ENCODE data around the gene HELZ2. TPM values are rescaled to one million over a fixed set of nuclear protein-coding genes. Genes with fewer than 3 reads are reported as not detected.

HELZ2 gene
- total RNA-seq, 1 donor from 2014 or later: 188 TPM

DNA sequence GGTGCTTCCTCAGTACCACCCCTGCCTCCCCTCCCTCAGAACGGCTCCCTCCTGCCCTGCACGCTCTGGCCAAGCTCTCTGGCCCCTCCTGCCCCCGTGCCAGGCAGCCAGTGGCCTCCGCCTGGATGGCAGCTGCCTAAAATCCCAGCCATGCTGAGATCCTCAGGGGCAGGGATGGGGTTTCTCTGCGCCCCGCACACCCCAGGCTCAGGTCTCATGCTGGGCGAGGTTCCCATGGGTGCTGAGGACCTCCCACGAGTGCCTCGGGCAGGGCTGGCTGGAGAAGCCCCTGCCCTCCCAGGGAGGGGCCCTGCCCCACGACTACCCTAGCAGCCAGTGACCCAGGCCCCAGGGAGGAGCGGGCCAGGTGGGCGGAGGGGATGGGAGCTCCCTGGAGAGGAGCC, 39.6 kb downstream of the HELZ2 start:
- H3K4me1 Mint-ChIP-seq (ENCODE audit: low read depth, unreplicated experiment): no peaks in the 10 kb centered on the region
- H3K27me3 Mint-ChIP-seq (ENCODE audit: low read depth, unreplicated experiment): no peaks in the 10 kb centered on the region
- Histone ChIP-seq H3K4me3 (ENCODE audit: insufficient read depth, low read depth, low read length) (no peak overlapping the region), H3K79me2 (ENCODE audit: insufficient read depth, low read length) (no peaks in the 10 kb centered on the region), H3K9ac (ENCODE audit: low read length) (no peak overlapping the region), H3K9me3 (ENCODE audit: insufficient read depth, low read depth, low read length) (no peaks in the 10 kb centered on the region), H3K27ac (ENCODE audit: low read depth, low read length) (no peak overlapping the region), H4K20me1 (ENCODE audit: insufficient read depth, low read length) (no peaks in the 10 kb centered on the region), H3K36me3 (ENCODE audit: insufficient read depth, low read length) (no peaks in the 10 kb centered on the region), H2AFZ (ENCODE audit: low read depth, low read length) (no peak overlapping the region), H3K4me1 (ENCODE audit: insufficient read depth, low read length) (peaks cover 8% of the 10 kb centered on the region), H3K27me3 (ENCODE audit: insufficient read depth, low read length) (no peaks in the 10 kb centered on the region), H3K4me2 (ENCODE audit: low read length) (no peak overlapping the region)
- H3K27ac Mint-ChIP-seq (ENCODE audit: unreplicated experiment): no peak overlapping the region
- no peaks in the 10 kb centered on the region for H3K9me3 Mint-ChIP-seq (ENCODE audit: unreplicated experiment)
- DNase-seq (ENCODE audit: low read depth) (no peak), FAIRE-seq (no peak)
- no peak for TF ChIP-seq EZH2 (IDR thresholded peaks at IDR 0.05; ENCODE audit: insufficient read depth, low read length)
- TF ChIP-seq, protein P1, sequence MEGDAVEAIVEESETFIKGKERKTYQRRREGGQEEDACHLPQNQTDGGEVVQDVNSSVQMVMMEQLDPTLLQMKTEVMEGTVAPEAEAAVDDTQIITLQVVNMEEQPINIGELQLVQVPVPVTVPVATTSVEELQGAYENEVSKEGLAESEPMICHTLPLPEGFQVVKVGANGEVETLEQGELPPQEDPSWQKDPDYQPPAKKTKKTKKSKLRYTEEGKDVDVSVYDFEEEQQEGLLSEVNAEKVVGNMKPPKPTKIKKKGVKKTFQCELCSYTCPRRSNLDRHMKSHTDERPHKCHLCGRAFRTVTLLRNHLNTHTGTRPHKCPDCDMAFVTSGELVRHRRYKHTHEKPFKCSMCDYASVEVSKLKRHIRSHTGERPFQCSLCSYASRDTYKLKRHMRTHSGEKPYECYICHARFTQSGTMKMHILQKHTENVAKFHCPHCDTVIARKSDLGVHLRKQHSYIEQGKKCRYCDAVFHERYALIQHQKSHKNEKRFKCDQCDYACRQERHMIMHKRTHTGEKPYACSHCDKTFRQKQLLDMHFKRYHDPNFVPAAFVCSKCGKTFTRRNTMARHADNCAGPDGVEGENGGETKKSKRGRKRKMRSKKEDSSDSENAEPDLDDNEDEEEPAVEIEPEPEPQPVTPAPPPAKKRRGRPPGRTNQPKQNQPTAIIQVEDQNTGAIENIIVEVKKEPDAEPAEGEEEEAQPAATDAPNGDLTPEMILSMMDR (IDR thresholded peaks at IDR 0.05; ENCODE audit: insufficient read depth, low read depth, low read length): no peak
- no peaks in the 10 kb centered on the region for H3K36me3 Mint-ChIP-seq (ENCODE audit: low read depth, unreplicated experiment)
- no peak overlapping the region for H3K4me3 Mint-ChIP-seq (ENCODE audit: unreplicated experiment)

DNA sequence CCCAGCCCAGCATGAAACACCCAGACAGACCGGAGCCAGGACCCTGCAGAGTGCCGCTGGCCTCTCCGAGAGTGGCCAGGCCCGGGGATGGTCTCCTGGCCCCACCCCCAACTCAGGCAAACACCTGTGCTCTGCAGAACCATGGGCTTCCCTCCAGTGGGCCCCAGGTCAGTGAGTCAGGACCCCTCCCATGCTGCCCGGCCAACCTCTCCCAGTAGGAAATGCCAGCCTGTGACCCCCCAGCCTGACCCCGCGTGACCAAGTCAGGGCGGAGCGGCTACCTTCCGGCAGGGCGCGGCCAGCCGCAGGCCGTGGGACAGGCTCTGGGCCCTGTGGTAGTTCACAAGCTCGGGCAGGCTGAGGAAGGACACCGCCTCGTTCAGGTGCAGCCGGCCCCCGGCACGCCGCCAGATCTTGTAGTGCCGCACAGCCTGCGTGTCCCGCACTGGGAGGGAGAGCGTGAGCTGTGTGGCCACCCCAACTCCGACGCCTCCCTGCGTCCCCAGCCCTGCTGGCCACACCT, 40.1 kb downstream of the HELZ2 start:
- FAIRE-seq (no peak), DNase-seq (ENCODE audit: low read depth) (no peak)

DNA sequence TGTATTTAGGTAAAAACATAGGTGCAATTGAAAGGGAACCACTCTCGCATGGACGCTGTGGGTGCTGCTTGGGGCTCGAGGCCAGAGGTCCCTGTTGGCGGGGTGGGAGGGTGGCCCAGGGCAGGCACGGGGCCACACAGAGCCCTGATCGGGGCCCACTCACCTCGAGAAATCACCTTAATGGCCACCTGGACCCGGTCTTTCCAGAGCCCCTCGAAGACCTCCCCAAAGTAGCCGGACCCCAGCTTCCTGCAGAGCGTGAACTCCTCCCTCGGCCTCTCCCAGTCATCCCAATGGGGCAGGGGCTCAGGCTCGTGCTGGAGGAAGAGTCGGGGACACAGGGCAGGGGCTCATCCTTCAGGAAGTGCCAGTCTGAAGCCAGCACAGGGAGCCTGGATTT, 40.7 kb downstream of the HELZ2 start:
- TF ChIP-seq, protein P1 (IDR thresholded peaks at IDR 0.05; ENCODE audit: insufficient read depth, low read depth, low read length): no peak
- TF ChIP-seq EZH2 (IDR thresholded peaks at IDR 0.05; ENCODE audit: insufficient read depth, low read length): no peak
- Mint-ChIP-seq H3K36me3 (ENCODE audit: low read depth, unreplicated experiment) (no peaks in the 10 kb centered on the region), H3K27ac (ENCODE audit: unreplicated experiment) (no peak overlapping the region), H3K4me1 (ENCODE audit: low read depth, unreplicated experiment) (no peaks in the 10 kb centered on the region), H3K27me3 (ENCODE audit: low read depth, unreplicated experiment) (no peaks in the 10 kb centered on the region), H3K4me3 (ENCODE audit: unreplicated experiment) (no peak overlapping the region), H3K9me3 (ENCODE audit: unreplicated experiment) (no peaks in the 10 kb centered on the region)
- H3K79me2 ChIP-seq (ENCODE audit: insufficient read depth, low read length): no peaks in the 10 kb centered on the region
- no peaks in the 10 kb centered on the region for H4K20me1 ChIP-seq (ENCODE audit: insufficient read depth, low read length)
- H2AFZ ChIP-seq (ENCODE audit: low read depth, low read length): no peak overlapping the region
- no peak overlapping the region for H3K4me3 ChIP-seq (ENCODE audit: insufficient read depth, low read depth, low read length)
- no peaks in the 10 kb centered on the region for H3K27me3 ChIP-seq (ENCODE audit: insufficient read depth, low read length)
- no peak overlapping the region for H3K9ac ChIP-seq (ENCODE audit: low read length)
- FAIRE-seq (no peak), DNase-seq (ENCODE audit: low read depth) (no peak)
- no peaks in the 10 kb centered on the region for H3K9me3 ChIP-seq (ENCODE audit: insufficient read depth, low read depth, low read length)
- H3K4me2 ChIP-seq (ENCODE audit: low read length): no peak overlapping the region
- no peak overlapping the region for H3K27ac ChIP-seq (ENCODE audit: low read depth, low read length)
- H3K36me3 ChIP-seq (ENCODE audit: insufficient read depth, low read length): no peaks in the 10 kb centered on the region
- peaks cover 8% of the 10 kb centered on the region for H3K4me1 ChIP-seq (ENCODE audit: insufficient read depth, low read length)

More for the DNA sequence above, 40.1 kb downstream of the HELZ2 start:
- H3K4me1 Mint-ChIP-seq (ENCODE audit: low read depth, unreplicated experiment): no peaks in the 10 kb centered on the region
- Histone ChIP-seq H3K36me3 (ENCODE audit: insufficient read depth, low read length) (no peaks in the 10 kb centered on the region), H3K4me2 (ENCODE audit: low read length) (no peak overlapping the region), H3K27me3 (ENCODE audit: insufficient read depth, low read length) (no peaks in the 10 kb centered on the region), H3K4me3 (ENCODE audit: insufficient read depth, low read depth, low read length) (no peak overlapping the region), H3K9me3 (ENCODE audit: insufficient read depth, low read depth, low read length) (no peaks in the 10 kb centered on the region), H3K4me1 (ENCODE audit: insufficient read depth, low read length) (peaks cover 8% of the 10 kb centered on the region), H4K20me1 (ENCODE audit: insufficient read depth, low read length) (no peaks in the 10 kb centered on the region), H2AFZ (ENCODE audit: low read depth, low read length) (no peak overlapping the region), H3K9ac (ENCODE audit: low read length) (no peak overlapping the region), H3K27ac (ENCODE audit: low read depth, low read length) (no peak overlapping the region), H3K79me2 (ENCODE audit: insufficient read depth, low read length) (no peaks in the 10 kb centered on the region)
- no peaks in the 10 kb centered on the region for H3K27me3 Mint-ChIP-seq (ENCODE audit: low read depth, unreplicated experiment)
- no peaks in the 10 kb centered on the region for H3K36me3 Mint-ChIP-seq (ENCODE audit: low read depth, unreplicated experiment)
- no peak overlapping the region for H3K4me3 Mint-ChIP-seq (ENCODE audit: unreplicated experiment)
- H3K27ac Mint-ChIP-seq (ENCODE audit: unreplicated experiment): no peak overlapping the region
- TF ChIP-seq, protein P1 (IDR thresholded peaks at IDR 0.05; ENCODE audit: insufficient read depth, low read depth, low read length): no peak
- TF ChIP-seq EZH2 (IDR thresholded peaks at IDR 0.05; ENCODE audit: insufficient read depth, low read length): no peak
- no peaks in the 10 kb centered on the region for H3K9me3 Mint-ChIP-seq (ENCODE audit: unreplicated experiment)
